ENCODE results near the gene MUC6. TPM values are rescaled to one million over a fixed set of nuclear protein-coding genes. Genes with fewer than 3 reads are reported as not detected.

MUC6 gene
- total RNA-seq, 2 donors from 2014 or later, result 0.10 TPM; not detected in 1

- H3K36me3 ChIP-seq, result no peaks in the 10 kb centered on the region
- H3K27me3 ChIP-seq, result no peaks in the 10 kb centered on the region
- TF ChIP-seq CTCF (IDR thresholded peaks at IDR 0.05), result no peak
- peak; percentile 90 for DNase-seq
- peaks cover 5% of the 10 kb centered on the region for H3K4me1 ChIP-seq
- peak overlapping the region; percentile 66 to 82 for H3K9ac ChIP-seq (ENCODE audit: low read depth in 2 of 2, low read length in 2 of 2)
- H3K4me3 ChIP-seq, result peak overlapping the region; percentile 37
- no peaks in the 10 kb centered on the region for H3K9me3 ChIP-seq
- intact Hi-C loops (cut with DNase I), result loop anchor here (5.0 kb wide), 2 partner anchors 132 to 207 kb away; no protein-coding TSS in a partner anchor
- H3K27ac ChIP-seq, result peak overlapping the region; percentile 93
These were observed 17.9 kb upstream of the MUC6 start for GRCh38 chr11:1054143-1055108.

GRCh38 chr11:1053121-1053901, 16.8 kb upstream of the MUC6 start:
- peaks cover 5% of the 10 kb centered on the region for H3K4me1 ChIP-seq
- intact Hi-C loops (cut with DNase I), result loop anchor here (5.0 kb wide), 2 partner anchors 131 to 206 kb away; no protein-coding TSS in a partner anchor
- H3K27ac ChIP-seq, result peak overlapping the region; percentile 93
- TF ChIP-seq CTCF (IDR thresholded peaks at IDR 0.05), result no peak
- H3K27me3 ChIP-seq, result peaks cover 7% of the 10 kb centered on the region
- peak; percentile 66 for DNase-seq
- H3K9me3 ChIP-seq, result no peaks in the 10 kb centered on the region
- no peaks in the 10 kb centered on the region for H3K36me3 ChIP-seq
- peak overlapping the region; percentile 66 to 82 for H3K9ac ChIP-seq (ENCODE audit: low read depth in 2 of 2, low read length in 2 of 2)
- peak overlapping the region; percentile 37 for H3K4me3 ChIP-seq

- intact Hi-C loops (cut with DNase I), result loop anchor here (5.0 kb wide), 2 partner anchors 130 to 205 kb away; no protein-coding TSS in a partner anchor
- H3K9ac ChIP-seq (ENCODE audit: low read depth in 2 of 2, low read length in 2 of 2), result peak overlapping the region; percentile 3 to 26
- H3K4me1 ChIP-seq, result peaks cover 5% of the 10 kb centered on the region
- DNase-seq, result no peak
- peaks cover 11% of the 10 kb centered on the region for H3K27me3 ChIP-seq
- no peak overlapping the region for H3K4me3 ChIP-seq
- H3K36me3 ChIP-seq, result no peaks in the 10 kb centered on the region
- TF ChIP-seq CTCF (IDR thresholded peaks at IDR 0.05), result no peak
- peak overlapping the region; percentile 93 for H3K27ac ChIP-seq
- H3K9me3 ChIP-seq, result no peaks in the 10 kb centered on the region
These were observed 15.9 kb upstream of the MUC6 start for GRCh38 chr11:1052133-1053011.

- intact Hi-C loops (cut with DNase I), result loop anchor here (5.0 kb wide), 2 partner anchors 129 to 204 kb away; no protein-coding TSS in a partner anchor
- DNase-seq, result peak; percentile 39
- no peak overlapping the region for H3K27ac ChIP-seq
- TF ChIP-seq CTCF (IDR thresholded peaks at IDR 0.05), result no peak
- no peaks in the 10 kb centered on the region for H3K36me3 ChIP-seq
- peaks cover 11% of the 10 kb centered on the region for H3K27me3 ChIP-seq
- H3K9me3 ChIP-seq, result no peaks in the 10 kb centered on the region
- peaks cover 5% of the 10 kb centered on the region for H3K4me1 ChIP-seq
- H3K9ac ChIP-seq (ENCODE audit: low read depth in 2 of 2, low read length in 2 of 2), result peak overlapping the region in 1 of 2 donors; percentile 21
- H3K4me3 ChIP-seq, result no peak overlapping the region
These were observed 15.0 kb upstream of the MUC6 start for GRCh38 chr11:1051356-1052132.

Data from colonic mucosa (tissue), 4 donors.